Spinal cord (tissue), 10 donors: Measurements from ENCODE around the gene GPR17. TPM values are rescaled to one million over a fixed set of nuclear protein-coding genes. Genes with fewer than 3 reads are reported as not detected.

Experiments used
- DNase-seq, 6 donors: peaks; one replicate each; pipeline versions ENCODE4 v3.0.0 to v3.0.0-alpha.2; 2013 to 2015; ENCODE audit warnings: low spot score in 6 of 6, low read depth in 4 of 6
- H3K27ac ChIP-seq: one replicate; pipeline ENCODE4 v1.5.1; 2013; ENCODE audit warnings: low read depth, low read length, control low read depth
- H3K27me3 ChIP-seq: one replicate; pipeline ENCODE4 v1.6.1; 2013; ENCODE audit warnings: low read length; ENCODE audit not compliant: control insufficient read depth, insufficient read depth
- H3K36me3 ChIP-seq: one replicate; pipeline ENCODE4 v1.6.1; 2013; ENCODE audit warnings: low read length; ENCODE audit not compliant: control insufficient read depth, insufficient read depth
- H3K4me1 ChIP-seq: one replicate; pipeline ENCODE4 v1.6.1; 2013; ENCODE audit warnings: low read length; ENCODE audit not compliant: control insufficient read depth, insufficient read depth
- H3K4me3 ChIP-seq: one replicate; pipeline ENCODE4 v1.5.1; 2013; ENCODE audit warnings: low read depth, low read length, control low read depth
- H3K9me3 ChIP-seq: one replicate; pipeline ENCODE4 v1.6.1; 2013; ENCODE audit warnings: low read length; ENCODE audit not compliant: control insufficient read depth, insufficient read depth
- WGBS: methylation state at CpG from one replicate; pipeline ENCODE4 v1.1.5; 2013; ENCODE audit warnings: missing lambda C conversion rate; ENCODE audit not compliant: insufficient coverage; 5-methylcytosine and 5-hydroxymethylcytosine counted together
- polyA plus RNA-seq, 2 donors: library from polyadenylated mRNA; unstranded; fragments of 120-200 nt; gene quantifications; one replicate each; pipeline ENCODE4 v1.2.1, GENCODE V29; 2013; ENCODE audit not compliant: insufficient read length in 2 of 2
- total RNA-seq, 2 donors: library from RNA; depleted of rRNA in 1 of 2; stranded (reverse); fragments of 120-200 nt in 1 of 2; fragments of >200 nt in 1 of 2; gene quantifications; one replicate each; pipeline versions ENCODE4 v1.2.3 to v1.2.4, GENCODE V29; 2013 to 2014
- donor health status: healthy.

The GPR17 gene
- total and polyA plus RNA-seq, 4 donors = 36.6 to 376 (median 148) TPM

DNA sequence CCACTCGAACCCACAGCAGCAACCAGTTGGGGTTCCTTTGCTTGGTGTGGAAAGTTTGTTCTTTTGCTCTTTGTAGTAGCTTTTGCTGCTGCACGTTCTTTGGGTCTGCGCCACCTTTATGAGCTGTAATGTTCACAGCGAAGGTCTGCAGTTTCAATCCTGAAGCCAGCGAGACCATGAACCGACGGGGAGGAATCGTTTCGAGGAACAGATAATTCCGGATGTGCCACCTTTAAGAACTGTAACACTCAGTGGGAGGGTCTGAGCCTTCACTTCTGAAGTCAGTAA is 14.3 kb downstream of the GPR17 start:
- Histone ChIP-seq H3K9me3 (no peaks in the 10 kb centered on the region), H3K27me3 (peaks cover 22% of the 10 kb centered on the region), H3K36me3 (peaks cover 10% of the 10 kb centered on the region), H3K4me1 (peaks cover 36% of the 10 kb centered on the region), H3K4me3 (no peak overlapping the region), H3K27ac (no peak overlapping the region)
- WGBS = 91% methylated on average over 9 of the region's 10 CpGs
- no peak for DNase-seq

- H3K27ac ChIP-seq = peak overlapping the region; percentile 71
- no peak for DNase-seq
- WGBS = 89% methylated on average over 14 of the region's 14 CpGs
- peaks cover 27% of the 10 kb centered on the region for H3K27me3 ChIP-seq
- peaks cover 9% of the 10 kb centered on the region for H3K36me3 ChIP-seq
- H3K9me3 ChIP-seq = no peaks in the 10 kb centered on the region
- peaks cover 29% of the 10 kb centered on the region for H3K4me1 ChIP-seq
- no peak overlapping the region for H3K4me3 ChIP-seq
These were observed 15.2 kb downstream of the GPR17 start for GRCh38 chr2:127661072-127661649.

- Histone ChIP-seq H3K4me1 (peaks cover 29% of the 10 kb centered on the region), H3K27me3 (peaks cover 28% of the 10 kb centered on the region), H3K27ac (peak overlapping the region; percentile 71), H3K9me3 (no peaks in the 10 kb centered on the region), H3K4me3 (no peak overlapping the region), H3K36me3 (peaks cover 4% of the 10 kb centered on the region)
- DNase-seq = no peak
- WGBS = 73% methylated on average over 9 of the region's 9 CpGs
These were observed 16.1 kb downstream of the GPR17 start for GRCh38 chr2:127661949-127662510.

- no peak for DNase-seq
- peaks cover 29% of the 10 kb centered on the region for H3K4me1 ChIP-seq
- no peaks in the 10 kb centered on the region for H3K9me3 ChIP-seq
- H3K36me3 ChIP-seq = no peaks in the 10 kb centered on the region
- WGBS = 69% methylated on average over 9 of the region's 9 CpGs
- no peak overlapping the region for H3K4me3 ChIP-seq
- H3K27me3 ChIP-seq = peaks cover 29% of the 10 kb centered on the region
- H3K27ac ChIP-seq = no peak overlapping the region
These were observed 17.1 kb downstream of the GPR17 start for GRCh38 chr2:127662937-127663565.

GRCh38 chr2:127663566-127664064 is 17.7 kb downstream of the GPR17 start:
- WGBS = 78% methylated on average over 6 of the region's 6 CpGs
- DNase-seq = no peak
- peaks cover 29% of the 10 kb centered on the region for H3K27me3 ChIP-seq
- no peak overlapping the region for H3K27ac ChIP-seq
- H3K4me3 ChIP-seq = no peak overlapping the region
- no peaks in the 10 kb centered on the region for H3K9me3 ChIP-seq
- H3K4me1 ChIP-seq = peaks cover 29% of the 10 kb centered on the region
- H3K36me3 ChIP-seq = no peaks in the 10 kb centered on the region

DNA sequence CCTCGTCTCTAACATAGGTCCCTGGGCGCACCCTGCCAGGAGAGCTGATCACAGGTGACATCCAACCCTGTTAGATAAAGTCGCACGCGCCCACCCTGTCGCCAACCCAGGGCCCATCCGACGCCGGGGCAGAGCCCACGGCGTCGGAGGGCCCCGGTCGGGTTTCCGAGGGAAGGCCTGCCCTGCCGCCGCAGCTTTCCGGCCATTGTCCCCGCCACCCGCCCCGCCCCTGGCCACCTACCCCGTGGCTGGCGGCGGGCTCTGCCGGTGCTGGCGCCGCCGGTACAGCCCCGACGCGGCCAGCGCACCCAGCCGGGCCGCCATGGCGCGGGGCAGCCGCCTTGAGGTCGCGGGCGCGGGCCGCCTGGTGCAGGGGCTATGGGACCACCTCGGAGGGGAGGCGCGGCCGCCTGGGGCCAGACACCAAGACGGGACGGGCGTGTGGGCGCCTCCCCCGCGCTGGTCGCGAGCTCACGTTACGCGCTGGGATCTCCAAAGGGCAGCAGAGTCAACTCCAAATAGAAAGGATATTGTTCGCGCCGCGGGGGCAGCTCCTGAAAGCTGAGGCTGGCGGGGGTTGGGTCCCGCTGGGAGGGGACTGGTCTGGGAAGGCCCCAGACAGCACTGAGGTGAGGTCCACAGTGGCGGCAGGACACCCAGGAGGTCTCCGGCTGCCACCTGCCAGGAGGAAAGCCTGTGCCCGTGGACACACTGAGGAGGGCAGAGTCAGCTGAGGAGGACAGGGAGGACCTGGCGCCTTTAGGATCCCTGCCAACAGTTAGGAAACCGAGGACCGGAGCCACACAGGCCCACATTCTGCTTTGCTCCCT is 18.3 kb downstream of the GPR17 start:
- 14% methylated on average over 69 of the region's 69 CpGs for WGBS
- Histone ChIP-seq H3K4me3 (peak overlapping the region; percentile 6), H3K4me1 (peaks cover 25% of the 10 kb centered on the region), H3K9me3 (no peaks in the 10 kb centered on the region), H3K36me3 (no peaks in the 10 kb centered on the region), H3K27me3 (peaks cover 29% of the 10 kb centered on the region), H3K27ac (no peak overlapping the region)
- DNase-seq = no peak

- H3K9me3 ChIP-seq = no peaks in the 10 kb centered on the region
- H3K4me3 ChIP-seq = no peak overlapping the region
- peaks cover 24% of the 10 kb centered on the region for H3K4me1 ChIP-seq
- WGBS = 94% methylated on average over 6 of the region's 6 CpGs
- H3K27ac ChIP-seq = no peak overlapping the region
- peaks cover 29% of the 10 kb centered on the region for H3K27me3 ChIP-seq
- no peaks in the 10 kb centered on the region for H3K36me3 ChIP-seq
- no peak for DNase-seq
These were observed 18.9 kb downstream of the GPR17 start for GRCh38 chr2:127664895-127665225.

GRCh38 chr2:127665267-127665893 is 19.4 kb downstream of the GPR17 start:
- WGBS = 100% methylated on average over 5 of the region's 8 CpGs
- Histone ChIP-seq H3K27me3 (peaks cover 29% of the 10 kb centered on the region), H3K4me3 (no peak overlapping the region), H3K4me1 (peaks cover 24% of the 10 kb centered on the region), H3K36me3 (no peaks in the 10 kb centered on the region), H3K27ac (no peak overlapping the region), H3K9me3 (no peaks in the 10 kb centered on the region)
- no peak for DNase-seq

DNA sequence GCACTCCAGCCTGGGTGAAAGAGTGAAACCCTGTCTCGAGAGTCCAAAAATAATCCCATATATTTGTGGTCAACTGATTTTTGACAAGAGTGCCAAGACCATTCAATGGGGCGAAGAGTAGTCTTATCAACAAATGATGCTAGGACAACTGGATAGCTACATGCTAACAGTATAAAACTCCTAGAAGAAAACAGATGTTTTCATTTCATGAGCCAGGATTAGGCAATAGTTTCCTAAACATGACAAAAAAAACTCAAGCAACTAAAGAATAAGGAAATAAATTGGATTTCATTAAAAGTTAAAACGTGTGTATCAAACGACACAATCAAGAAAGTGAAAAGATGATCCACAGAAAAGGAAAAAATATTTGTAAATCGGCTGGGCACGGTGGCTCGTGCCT is 23.1 kb downstream of the GPR17 start:
- Histone ChIP-seq H3K27me3 (peaks cover 17% of the 10 kb centered on the region), H3K27ac (no peak overlapping the region), H3K9me3 (no peaks in the 10 kb centered on the region), H3K4me3 (no peak overlapping the region), H3K36me3 (no peaks in the 10 kb centered on the region), H3K4me1 (peaks cover 12% of the 10 kb centered on the region)
- no peak for DNase-seq
- 98% methylated on average over 5 of the region's 7 CpGs for WGBS
